ENCODE data around the gene CFD.
"Not testable (repeated sequence)": the region's sequence is repeated elsewhere in the genome, so short reads cannot be mapped to it uniquely, and the experiment has no call there.

The CFD gene

DNA sequence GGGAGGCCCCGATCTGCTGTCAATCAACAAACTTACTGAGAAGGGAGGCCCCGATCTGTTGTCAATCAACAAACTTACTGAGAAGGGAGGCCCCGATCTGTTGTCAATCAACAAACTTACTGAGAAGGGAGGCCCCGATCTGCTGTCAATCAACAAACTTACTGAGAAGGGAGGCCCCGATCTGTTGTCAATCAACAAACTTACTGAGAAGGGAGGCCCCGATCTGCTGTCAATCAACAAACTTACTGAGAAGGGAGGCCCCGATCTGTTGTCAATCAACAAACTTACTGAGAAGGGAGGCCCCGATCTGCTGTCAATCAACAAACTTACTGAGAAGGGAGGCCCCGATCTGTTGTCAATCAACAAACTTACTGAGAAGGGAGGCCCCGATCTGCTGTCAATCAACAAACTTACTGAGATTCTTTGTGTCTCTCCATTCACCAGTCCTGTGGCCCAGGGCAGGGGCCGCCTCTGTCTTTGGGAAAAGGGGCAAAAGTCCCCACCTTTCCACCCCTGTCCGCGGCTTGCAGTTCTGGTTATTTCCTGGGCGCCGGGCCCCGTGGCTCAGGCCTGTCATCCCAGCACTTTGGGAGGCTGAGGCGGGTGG is 5.7 kb upstream of the CFD start:
- not testable (repeated sequence) for DNase-seq

DNA sequence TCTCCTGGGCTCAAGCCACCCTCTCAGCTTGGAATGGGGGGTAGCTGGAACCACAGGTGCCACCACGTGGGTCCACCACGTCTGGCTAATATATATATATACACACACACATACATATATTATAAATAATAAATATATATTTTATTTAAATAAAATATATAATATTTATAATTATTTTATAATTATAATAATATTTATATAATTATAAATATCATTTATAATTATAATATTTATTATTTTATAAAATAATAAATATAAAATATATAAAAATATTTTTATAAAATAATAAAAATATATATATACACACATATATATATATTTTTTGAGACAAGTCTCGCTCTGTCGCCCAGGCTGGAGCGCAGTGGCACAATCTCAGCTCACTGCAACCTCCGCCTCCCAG is 4.9 kb upstream of the CFD start:
- no peak for DNase-seq

DNA sequence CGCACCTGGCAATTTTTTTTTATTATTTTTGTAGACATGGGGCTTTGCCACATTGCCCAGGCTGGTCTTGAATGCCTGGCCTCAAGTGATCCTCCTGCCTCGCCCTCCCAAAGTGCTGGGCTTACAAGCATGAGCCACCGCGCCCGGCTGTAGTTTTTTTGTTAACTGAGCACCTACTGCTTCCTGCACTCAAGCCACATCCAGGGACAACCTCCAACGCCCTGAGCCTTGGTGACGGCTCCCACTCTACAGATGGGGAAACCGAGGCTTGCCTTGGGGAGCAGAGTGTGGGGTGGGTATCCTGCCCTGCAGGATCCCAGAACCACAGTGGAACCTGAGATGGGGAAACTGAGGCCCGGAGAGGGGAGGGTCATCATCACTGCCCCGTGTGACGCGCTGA is 4.3 kb upstream of the CFD start:
- no peak for DNase-seq

DNA sequence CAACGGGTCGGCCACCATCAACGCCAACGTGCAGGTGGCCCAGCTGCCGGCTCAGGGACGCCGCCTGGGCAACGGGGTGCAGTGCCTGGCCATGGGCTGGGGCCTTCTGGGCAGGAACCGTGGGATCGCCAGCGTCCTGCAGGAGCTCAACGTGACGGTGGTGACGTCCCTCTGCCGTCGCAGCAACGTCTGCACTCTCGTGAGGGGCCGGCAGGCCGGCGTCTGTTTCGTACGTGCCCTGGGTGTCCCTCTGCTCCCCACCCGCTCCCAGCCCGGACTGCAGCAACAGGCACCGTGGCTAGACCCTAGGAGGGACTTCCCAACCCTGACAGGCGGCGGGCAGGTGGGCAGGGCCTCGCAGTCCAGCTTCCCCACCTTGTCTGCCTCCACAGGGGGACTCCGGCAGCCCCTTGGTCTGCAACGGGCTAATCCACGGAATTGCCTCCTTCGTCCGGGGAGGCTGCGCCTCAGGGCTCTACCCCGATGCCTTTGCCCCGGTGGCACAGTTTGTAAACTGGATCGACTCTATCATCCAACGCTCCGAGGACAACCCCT is 3.8 kb upstream of the CFD start:
- no peak for DNase-seq

DNA sequence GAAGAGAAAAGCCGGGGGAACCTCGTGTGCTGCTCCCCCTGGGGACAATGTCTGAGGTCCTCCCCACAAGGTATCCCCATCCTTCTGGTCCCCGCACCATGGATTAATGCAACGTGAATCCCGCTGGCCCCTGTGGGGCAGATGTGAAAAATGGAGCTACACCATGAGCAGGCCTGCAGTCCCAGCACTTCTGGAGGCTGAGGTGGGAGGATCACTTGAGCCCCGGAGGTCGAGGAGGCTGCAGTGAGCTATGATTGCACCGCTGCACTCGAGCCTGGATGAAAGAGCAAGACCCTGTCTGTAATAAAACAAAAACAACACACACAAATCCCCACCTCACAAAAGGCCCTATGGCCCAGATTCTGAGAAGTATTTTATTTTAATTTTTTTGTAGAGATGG is 1.2 kb upstream of the CFD start:
- no peak for DNase-seq

DNA sequence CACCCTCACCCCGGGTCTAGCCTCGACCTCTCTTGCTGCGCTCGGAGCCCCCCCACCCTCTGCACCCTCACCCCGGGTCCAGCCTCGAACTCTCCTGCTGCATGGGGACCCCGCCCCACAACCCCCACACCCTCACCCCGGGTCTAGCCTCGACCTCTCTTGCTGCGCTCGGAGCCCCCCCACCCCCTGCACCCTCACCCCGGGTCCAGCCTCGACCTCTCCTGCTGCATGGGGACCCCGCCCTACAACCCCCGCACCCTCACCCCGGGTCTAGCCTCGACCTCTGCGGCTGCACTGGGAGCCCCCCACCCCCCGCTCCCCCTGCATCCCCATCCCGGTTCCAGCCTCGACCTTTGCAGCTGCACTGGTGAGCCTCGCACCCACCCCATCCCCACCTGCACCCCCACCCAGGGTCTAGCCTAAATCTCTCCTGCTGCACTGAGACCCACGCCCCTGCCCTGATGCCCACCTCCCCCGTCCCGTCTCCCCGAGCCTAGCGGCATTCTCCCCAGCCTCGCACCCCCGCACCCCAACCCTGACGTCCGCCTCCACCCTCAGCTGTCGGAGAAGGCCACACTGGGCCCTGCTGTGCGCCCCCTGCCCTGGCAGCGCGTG is 1.8 kb downstream of the CFD start:
- DNase-seq = no peak

DNA sequence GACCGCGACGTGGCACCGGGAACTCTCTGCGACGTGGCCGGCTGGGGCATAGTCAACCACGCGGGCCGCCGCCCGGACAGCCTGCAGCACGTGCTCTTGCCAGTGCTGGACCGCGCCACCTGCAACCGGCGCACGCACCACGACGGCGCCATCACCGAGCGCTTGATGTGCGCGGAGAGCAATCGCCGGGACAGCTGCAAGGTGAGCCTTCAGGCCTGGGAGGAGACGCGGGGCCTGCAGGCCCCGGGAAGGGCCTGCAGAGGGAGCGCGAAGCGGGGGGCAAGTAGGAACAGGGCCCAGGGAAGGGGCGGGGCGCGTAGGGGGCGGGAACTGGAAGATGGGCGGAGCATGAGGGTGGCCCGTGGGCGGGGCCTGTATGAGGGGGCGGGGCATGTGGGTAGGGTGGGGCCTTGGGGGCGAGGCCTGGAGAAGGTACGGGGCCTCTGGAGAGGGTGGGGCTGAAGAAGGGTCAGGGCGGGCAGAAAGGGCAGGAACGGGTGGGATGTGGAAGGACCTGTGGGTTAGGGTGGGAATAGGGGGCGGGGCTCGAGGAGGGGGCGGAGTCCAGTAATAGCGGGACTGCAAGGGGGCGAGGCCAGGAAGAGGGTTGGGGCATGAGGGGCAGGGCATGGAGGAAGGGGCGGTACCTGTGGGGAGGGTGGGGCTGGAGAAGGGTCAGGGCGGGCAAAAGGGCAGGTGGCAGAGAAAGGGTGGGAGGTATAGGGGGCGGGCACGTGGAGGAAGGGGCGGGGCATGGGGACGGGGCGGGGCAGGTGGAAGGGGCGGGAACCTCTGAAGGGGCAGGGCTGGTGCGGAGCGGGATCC is 2.5 kb downstream of the CFD start:
- DNase-seq = peak; percentile 65

DNA sequence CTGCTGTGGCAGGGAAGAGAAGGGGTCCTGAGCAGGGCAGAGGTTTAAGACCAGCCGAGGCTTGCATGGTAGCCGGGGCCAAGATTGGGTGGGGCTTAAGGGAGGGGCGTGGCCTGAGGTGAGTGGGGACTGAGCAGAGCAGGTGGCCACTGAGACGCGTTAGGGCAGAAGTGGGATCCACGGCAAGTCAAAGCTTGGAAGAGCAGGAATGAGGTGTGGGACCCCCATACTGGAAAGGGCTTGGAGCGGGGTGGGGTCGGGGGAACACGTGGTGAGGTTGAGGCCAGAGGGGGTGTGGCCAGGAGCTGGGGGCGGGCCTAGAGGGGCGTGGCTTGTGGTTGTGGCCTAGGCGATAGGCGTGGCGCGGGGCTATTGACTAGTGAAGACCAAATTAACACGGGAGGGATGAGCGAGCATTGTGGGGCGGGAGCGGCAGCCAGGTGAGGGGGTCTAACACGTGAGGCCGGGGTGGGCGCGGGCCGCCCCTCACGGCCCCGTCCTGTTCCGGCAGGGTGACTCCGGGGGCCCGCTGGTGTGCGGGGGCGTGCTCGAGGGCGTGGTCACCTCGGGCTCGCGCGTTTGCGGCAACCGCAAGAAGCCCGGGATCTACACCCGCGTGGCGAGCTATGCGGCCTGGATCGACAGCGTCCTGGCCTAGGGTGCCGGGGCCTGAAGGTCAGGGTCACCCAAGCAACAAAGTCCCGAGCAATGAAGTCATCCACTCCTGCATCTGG is 3.3 kb downstream of the CFD start:
- peak; percentile 85 for DNase-seq

DNA sequence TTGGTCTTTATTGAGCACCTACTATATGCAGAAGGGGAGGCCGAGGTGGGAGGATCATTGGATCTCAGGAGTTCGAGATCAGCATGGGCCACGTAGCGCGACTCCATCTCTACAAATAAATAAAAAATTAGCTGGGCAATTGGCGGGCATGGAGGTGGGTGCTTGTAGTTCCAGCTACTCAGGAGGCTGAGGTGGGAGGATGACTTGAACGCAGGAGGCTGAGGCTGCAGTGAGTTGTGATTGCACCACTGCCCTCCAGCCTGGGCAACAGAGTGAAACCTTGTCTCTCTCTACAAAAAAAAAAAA is 3.8 kb downstream of the CFD start:
- no peak for DNase-seq

DNA sequence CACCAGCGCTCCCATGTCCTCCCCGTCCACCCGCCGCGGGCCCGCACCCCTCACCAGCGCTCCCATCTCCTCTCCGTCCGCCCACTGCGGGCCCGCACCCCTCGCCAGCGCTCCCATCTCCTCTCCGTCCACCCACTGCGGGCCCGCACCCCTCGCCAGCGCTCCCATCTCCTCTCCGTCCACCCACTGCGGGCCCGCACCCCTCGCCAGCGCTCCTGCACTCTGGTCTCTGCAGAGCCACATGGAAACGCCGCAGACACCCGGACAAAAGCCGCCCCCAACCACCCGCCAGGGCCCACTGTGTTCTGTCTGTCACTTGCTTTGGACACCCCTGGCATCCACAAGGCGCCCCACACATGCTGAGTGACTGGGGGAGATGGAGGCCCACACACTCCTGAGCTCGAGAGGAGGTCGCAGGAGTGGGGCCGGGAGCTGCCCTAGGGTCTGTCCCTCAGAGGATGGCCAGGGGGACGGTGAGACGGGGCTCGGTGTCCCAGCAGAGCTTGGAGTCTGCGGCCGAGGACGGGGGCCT is 7.4 kb downstream of the CFD start:
- no peak for DNase-seq

DNA sequence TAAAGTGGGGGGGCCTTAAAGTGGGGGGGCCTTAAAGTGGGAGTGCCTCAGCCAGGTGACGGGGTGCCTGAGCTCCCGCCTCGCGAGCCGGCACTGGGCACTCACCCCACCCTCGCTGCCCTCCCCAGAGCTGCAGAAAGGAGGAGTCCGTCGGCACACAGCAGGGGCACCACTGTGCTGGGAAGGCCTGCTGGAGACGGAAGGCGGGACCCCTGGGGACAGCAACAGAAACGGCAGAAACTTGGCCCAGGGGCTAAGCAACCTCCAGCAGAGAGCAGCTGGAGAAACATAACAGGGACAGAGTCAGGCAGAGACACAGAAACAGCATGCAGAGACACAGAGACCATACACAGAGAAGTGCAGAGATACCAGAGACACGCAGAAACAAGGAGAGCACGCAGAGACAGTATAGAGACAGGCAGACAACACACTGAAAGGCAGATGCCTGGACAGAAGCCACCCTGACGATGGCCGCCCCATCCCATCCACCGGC is 7.9 kb downstream of the CFD start:
- DNase-seq = no peak

DNA sequence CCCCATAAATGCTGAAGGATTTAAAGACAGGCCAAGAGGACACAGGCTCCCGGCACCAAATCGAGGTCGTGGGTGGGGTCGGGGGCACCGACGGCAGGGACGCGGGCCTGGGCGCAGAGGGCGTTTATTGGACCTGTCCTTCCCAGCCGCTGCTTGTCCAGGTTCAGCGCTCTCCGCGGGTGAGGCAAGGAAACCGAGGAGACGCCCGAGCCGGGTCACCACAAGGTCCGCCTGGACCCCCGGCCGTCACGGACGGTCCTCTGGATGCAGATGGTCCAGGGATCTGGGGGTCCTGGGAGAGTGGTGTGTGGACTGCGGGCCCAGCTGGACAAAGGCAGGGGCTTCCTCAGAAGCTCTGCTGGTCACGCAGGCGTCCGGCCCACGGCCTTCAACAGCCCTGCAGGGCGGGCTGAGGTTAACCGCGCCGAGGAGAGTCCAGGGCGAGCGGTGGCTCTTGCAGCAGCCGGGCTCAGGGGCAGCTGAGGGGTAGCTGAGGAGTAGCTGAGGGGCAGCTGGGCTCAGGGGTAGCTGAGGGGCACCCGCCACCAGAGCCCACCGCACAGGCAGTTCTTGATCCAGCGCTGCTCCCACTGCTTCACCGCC is 8.5 kb downstream of the CFD start:
- DNase-seq = no peak

DNA sequence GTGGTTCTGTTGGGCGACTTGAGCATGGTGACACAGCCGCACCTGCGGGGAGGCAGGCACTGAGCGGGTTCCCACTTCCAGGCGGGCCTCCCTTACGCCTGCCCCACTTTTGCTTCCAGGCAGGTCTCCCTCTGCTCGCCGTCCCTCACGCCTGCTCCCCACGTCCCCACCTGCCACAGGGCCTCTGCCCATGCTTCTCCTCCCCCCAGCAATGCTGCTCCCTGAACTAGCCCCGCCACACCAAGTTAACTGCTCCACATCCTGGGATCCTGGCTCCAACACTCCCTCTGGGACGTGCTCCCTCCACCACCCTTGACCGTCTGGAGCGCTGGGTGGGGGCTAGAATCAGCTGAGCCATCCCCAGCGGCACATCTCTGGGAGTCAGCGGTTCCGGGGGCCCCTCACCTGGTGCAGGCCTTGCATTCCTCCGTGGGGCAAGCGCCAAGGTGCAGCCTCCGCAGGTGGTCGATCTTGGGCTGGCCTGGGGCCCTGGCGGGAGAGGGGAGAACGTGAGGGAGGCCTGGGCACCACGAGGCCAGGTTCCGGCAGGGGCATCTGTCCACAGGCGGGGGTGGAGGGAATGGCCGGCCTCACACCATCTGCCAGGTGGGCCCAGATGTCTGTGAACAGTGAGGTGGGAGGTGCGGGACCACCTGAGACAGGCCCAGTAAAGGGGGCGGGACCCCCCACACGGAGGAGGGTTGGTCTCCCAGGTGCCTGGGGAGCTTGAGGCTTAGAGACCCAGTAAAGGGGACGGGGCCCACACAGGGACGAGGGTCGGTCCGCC is 9.2 kb downstream of the CFD start:
- no peak for DNase-seq

DNA sequence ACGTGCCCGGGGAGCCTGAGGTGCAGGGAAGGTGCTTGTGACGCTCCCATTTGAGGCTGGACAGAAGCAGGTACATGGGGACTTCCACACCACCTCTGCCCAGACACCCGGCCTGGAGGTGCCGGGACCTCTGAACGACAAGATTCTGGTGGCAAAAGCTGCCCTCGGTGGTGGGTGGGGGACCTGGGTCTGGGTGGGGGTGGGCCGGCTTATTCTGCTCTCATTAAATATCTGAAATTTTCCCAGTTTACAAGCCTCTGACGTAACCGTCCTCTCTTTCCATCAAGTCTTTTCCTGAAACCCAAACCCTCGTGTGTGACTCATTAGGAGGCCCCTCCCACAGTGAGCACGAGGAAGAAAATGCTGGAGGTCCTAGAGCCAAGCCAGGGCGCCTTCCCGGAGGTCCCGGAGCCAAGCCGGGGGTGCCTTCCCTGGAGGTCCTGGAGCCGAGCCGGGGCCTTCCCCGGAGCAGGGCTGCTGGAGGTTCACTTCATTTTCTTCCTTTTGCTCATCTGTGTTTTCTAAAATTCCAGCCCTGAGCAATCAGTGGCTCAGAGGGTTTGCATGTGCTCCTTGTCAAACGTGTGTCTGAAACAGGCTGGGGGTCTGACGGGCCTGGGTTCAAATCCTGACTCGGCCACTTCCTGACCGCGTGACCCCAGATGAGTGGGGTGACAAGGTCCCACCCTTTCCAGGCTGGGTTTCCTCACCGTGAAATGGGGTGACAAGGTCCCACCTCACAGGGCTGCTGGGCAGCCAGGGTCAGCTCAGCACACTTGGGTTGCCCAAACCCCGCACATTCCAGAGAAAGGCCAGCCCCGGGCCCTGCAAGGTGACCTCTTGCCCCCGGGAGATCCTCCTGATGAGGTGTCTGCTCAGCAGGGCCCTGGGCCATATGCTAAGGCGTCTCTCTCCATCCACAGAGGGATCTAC is 10.0 kb downstream of the CFD start:
- no peak for DNase-seq

DNA sequence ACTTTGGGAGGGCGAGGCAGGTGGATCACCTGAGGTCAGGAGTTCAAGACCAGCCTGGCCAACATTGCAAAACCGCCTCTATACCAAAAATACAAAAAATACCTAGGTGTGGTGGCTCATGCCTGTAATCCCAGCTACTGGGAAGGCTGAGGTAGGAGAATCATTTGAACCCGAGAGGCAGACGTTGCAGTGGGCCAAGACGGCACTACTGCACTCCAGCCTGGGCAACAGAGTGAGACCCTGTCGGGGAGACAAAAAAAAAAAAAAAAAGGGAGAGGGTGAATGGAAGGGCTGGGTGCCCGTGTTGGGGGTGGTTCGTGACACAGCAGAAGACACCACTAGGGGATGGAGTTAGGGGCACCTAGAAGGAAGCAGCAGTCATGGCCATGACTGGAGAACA is 10.8 kb downstream of the CFD start:
- DNase-seq = no peak

DNA sequence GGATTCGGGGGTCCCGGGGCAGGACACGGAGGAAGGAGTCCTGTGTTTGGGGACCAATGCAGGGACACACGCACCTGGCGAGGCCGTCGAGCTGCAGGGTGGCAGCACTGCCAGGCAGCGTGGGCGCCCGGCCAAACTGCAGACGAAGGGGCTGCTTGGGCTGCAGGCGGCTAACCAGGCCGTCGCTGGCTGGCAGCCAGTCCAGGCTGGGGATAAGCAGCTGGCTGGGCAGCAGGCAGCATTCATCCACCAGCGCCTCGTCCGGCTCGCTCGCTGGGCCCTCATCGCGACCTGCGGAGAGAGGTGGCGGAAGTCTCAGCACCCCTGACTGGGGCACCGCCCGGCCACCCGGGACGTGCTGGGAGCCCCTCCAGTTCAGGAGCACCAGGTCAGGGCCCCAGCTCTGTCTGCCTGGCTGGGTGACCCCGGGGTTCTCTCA is 11.5 kb downstream of the CFD start:
- DNase-seq = no peak

DNA sequence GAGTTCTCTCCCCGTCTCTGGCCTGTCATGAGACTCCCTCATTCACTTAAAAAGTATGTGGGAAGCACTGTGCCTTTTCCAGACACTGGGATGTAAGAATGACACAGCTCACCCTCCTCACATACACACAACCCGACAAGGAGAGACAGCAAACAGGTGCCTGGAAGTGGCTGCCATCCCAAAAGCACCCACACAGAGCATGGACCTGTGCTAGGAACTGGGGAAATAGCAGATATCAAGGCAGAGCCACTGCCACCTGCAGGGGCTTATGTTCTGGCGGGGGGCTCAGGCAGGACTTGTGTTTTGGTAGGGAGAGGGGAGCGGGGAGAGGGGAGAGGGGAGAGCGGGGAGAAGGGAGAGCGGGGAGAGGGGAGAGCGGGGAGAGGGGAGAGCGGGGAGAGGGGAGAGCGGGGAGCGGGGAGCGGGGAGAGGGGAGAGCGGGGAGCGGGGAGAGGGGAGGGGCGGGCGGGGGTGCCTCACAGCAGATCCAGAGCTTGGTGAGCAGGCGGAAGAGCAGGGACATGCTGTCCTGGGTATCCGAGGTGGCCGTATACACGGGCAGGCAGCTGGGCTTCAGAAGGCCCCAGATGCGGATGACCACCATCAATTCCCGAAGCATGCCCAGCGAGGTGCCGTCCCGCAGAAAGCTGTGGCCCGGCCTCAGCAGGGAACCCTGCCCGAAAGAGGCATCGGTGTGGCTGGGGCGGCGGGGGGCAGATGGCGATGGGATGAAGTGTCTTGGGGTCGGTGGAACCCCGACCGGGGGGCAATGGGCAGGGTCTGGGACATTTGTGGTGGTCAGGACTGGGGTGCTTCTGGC is 12.2 kb downstream of the CFD start:
- no peak for DNase-seq

DNA sequence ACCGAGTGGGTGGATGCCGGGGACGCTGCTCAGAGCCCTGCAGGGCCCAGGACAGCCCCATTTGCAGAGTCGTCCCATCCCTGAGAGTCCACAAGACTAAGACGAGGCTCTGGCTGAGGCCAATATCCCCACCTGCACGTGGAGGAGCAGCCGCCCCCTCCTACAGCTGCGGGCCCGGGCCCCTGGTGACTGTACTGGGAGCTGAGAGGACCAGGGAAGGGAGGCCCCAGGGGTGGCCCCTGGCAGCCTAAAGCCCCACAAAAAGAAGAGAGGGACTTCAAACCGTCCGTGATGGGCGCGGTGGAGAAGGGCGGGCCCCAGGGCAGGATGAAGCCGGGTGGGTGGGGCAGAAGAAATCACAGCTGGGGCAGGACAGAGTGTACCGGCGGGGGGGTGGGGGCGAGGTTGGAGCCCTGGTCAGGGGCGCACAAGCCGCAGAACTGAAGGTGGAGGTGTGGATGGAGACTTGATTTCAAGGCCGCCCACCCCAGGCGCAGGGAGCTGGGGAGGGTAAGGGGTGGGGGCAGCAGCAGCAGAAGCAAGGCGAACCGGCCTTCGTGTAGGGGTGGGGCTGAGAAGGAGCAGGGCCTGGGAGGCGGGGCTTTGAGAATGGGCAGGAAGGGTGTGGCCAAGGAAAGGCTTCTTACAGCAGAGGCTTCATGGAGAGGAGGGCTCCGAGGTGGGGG is 12.9 kb downstream of the CFD start:
- DNase-seq = peak; percentile 90

DNA sequence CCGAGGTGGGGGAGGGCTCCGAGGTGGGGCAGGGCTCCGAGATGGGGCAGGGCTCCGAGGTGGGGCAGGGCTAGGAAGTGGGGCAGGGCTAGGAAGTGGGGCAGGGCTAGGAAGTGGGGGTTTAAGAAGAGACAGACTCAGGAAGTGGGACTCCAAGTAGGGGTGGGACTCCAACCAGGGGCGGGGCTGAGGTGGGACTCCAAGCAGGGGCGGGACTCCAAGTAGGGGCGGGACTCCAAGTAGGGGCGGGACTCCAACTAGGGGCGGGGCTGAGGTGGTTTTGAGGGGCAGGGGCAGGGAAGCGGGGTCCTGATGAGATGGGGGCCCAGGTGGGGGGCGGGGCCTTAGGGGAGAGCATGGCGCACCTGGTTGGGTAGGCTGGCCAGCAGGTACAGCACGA is 13.6 kb downstream of the CFD start:
- peak; percentile 91 for DNase-seq
